ENCODE data around the gene PLA2G2E. TPM values are rescaled to one million over a fixed set of nuclear protein-coding genes. Genes with fewer than 3 reads are reported as not detected.

Gene PLA2G2E
- total and polyA plus RNA-seq, 2 donors from 2014 or later = not detected

- H3K9ac ChIP-seq (ENCODE audit: low read length in 3 of 3) = no peak overlapping the region
- no peaks in the 10 kb centered on the region for H3K9me3 ChIP-seq (ENCODE audit: control insufficient read depth in 2 of 3, insufficient read depth in 1 of 3, low read length in 3 of 3)
- H3K36me3 ChIP-seq (ENCODE audit: control insufficient read depth in 2 of 3, insufficient read depth in 3 of 3, low read length in 3 of 3) = no peaks in the 10 kb centered on the region
- DNase-seq (no peak), FAIRE-seq (no peak)
- intact Hi-C loops (cut with DNase I) = no loop called here
- H3K27ac ChIP-seq (ENCODE audit: low read depth in 2 of 2, low read length in 2 of 2) = no peak overlapping the region
- TF ChIP-seq, protein P1, sequence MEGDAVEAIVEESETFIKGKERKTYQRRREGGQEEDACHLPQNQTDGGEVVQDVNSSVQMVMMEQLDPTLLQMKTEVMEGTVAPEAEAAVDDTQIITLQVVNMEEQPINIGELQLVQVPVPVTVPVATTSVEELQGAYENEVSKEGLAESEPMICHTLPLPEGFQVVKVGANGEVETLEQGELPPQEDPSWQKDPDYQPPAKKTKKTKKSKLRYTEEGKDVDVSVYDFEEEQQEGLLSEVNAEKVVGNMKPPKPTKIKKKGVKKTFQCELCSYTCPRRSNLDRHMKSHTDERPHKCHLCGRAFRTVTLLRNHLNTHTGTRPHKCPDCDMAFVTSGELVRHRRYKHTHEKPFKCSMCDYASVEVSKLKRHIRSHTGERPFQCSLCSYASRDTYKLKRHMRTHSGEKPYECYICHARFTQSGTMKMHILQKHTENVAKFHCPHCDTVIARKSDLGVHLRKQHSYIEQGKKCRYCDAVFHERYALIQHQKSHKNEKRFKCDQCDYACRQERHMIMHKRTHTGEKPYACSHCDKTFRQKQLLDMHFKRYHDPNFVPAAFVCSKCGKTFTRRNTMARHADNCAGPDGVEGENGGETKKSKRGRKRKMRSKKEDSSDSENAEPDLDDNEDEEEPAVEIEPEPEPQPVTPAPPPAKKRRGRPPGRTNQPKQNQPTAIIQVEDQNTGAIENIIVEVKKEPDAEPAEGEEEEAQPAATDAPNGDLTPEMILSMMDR (IDR thresholded peaks at IDR 0.05; ENCODE audit: borderline replicate concordance, extremely low read depth, insufficient read depth) = no peak
- H3K27me3 ChIP-seq (ENCODE audit: control insufficient read depth, insufficient read depth, low read length) = no peaks in the 10 kb centered on the region
- no peak overlapping the region for H3K4me3 ChIP-seq (ENCODE audit: low read length in 3 of 3)
- peaks cover 0 to 2% (median 0%) of the 10 kb centered on the region in 3 donors for H3K4me1 ChIP-seq (ENCODE audit: control insufficient read depth in 2 of 3, insufficient read depth in 2 of 3, low read depth in 1 of 3, low read length in 3 of 3)
Observed at GRCh38 chr1:19921310-19921709, 2.1 kb downstream of the PLA2G2E start.

- FAIRE-seq (no peak), DNase-seq (no peak)
- Histone ChIP-seq H3K27me3 (ENCODE audit: control insufficient read depth, insufficient read depth, low read length) (no peaks in the 10 kb centered on the region), H3K9me3 (ENCODE audit: control insufficient read depth in 2 of 3, insufficient read depth in 1 of 3, low read length in 3 of 3) (no peaks in the 10 kb centered on the region), H3K36me3 (ENCODE audit: control insufficient read depth in 2 of 3, insufficient read depth in 3 of 3, low read length in 3 of 3) (peaks cover 0 to under 1% (median 0%) of the 10 kb centered on the region in 3 donors), H3K4me3 (ENCODE audit: low read length in 3 of 3) (no peak overlapping the region), H3K9ac (ENCODE audit: low read length in 3 of 3) (no peak overlapping the region), H3K4me1 (ENCODE audit: control insufficient read depth in 2 of 3, insufficient read depth in 2 of 3, low read depth in 1 of 3, low read length in 3 of 3) (peaks cover 0 to 2% (median 0%) of the 10 kb centered on the region in 3 donors), H3K27ac (ENCODE audit: low read depth in 2 of 2, low read length in 2 of 2) (no peak overlapping the region)
- TF ChIP-seq, protein P1 (IDR thresholded peaks at IDR 0.05; ENCODE audit: borderline replicate concordance, extremely low read depth, insufficient read depth) = no peak
- intact Hi-C loops (cut with DNase I) = no loop called here
Observed at GRCh38 chr1:19920132-19920710, 3.2 kb downstream of the PLA2G2E start.

- Histone ChIP-seq H3K27ac (ENCODE audit: low read depth in 2 of 2, low read length in 2 of 2) (no peak overlapping the region), H3K4me1 (ENCODE audit: control insufficient read depth in 2 of 3, insufficient read depth in 2 of 3, low read depth in 1 of 3, low read length in 3 of 3) (peaks cover 0 to 2% (median 0%) of the 10 kb centered on the region in 3 donors), H3K4me3 (ENCODE audit: low read length in 3 of 3) (no peak overlapping the region), H3K9ac (ENCODE audit: low read length in 3 of 3) (no peak overlapping the region), H3K9me3 (ENCODE audit: control insufficient read depth in 2 of 3, insufficient read depth in 1 of 3, low read length in 3 of 3) (no peaks in the 10 kb centered on the region), H3K36me3 (ENCODE audit: control insufficient read depth in 2 of 3, insufficient read depth in 3 of 3, low read length in 3 of 3) (peaks cover 0 to 13% (median 9%) of the 10 kb centered on the region in 3 donors), H3K27me3 (ENCODE audit: control insufficient read depth, insufficient read depth, low read length) (no peaks in the 10 kb centered on the region)
- TF ChIP-seq, protein P1 (IDR thresholded peaks at IDR 0.05; ENCODE audit: borderline replicate concordance, extremely low read depth, insufficient read depth) = peak; percentile 89
- DNase-seq = peak; percentile 83 to 94 (median 87)
- intact Hi-C loops (cut with DNase I) = loop anchor here (5.0 kb wide), 1 partner anchor 234 kb away; no protein-coding TSS in a partner anchor
- FAIRE-seq = no peak
Observed at GRCh38 chr1:19918057-19918456, 5.4 kb downstream of the PLA2G2E start.

All from kidney (tissue), 14 donors.